Progenitor cell of endocrine pancreas (in vitro differentiated cells): Measurements from ENCODE around the gene SATB2. TPM values are rescaled to one million over a fixed set of nuclear protein-coding genes. Genes with fewer than 3 reads are reported as not detected.

Experiments used
- DNase-seq: peaks from one replicate; pipeline ENCODE4 v3.0.0; 2021; ENCODE audit warnings: low spot score; ENCODE audit not compliant: unreplicated experiment
- H3K27ac Mint-ChIP-seq: 2 replicates; pipeline ENCODE4 v1.8.0; 2021; ENCODE audit warnings: mild to moderate bottlenecking, moderate library complexity, mixed read lengths
- H3K27me3 Mint-ChIP-seq: 2 replicates; pipeline ENCODE4 v1.8.0; 2021; ENCODE audit warnings: mixed read lengths
- H3K36me3 Mint-ChIP-seq: 2 replicates; pipeline ENCODE4 v1.8.0; 2022; ENCODE audit warnings: mixed read lengths; ENCODE audit not compliant: insufficient read depth
- H3K4me1 Mint-ChIP-seq: 2 replicates; pipeline ENCODE4 v1.8.0; 2021; ENCODE audit warnings: low read depth, mixed read lengths
- H3K4me3 Mint-ChIP-seq: 2 replicates; pipeline ENCODE4 v1.8.0; 2021; ENCODE audit warnings: low read depth, mild to moderate bottlenecking, moderate library complexity, mixed read lengths
- H3K9me3 Mint-ChIP-seq: 2 replicates; pipeline ENCODE4 v1.8.0; 2021; ENCODE audit warnings: low read depth, mixed read lengths
- CTCF ChIP-seq: fragments of 200-600 bp; sonication (generic); IDR thresholded peaks from one replicate; pipeline ENCODE4 v1.5.0; 2021; ENCODE audit warnings: antibody characterized with exemption, mild to moderate bottlenecking; ENCODE audit not compliant: unreplicated experiment
- total RNA-seq: library from RNA; stranded (reverse); gene quantifications from 2 replicates; pipeline ENCODE4 v1.2.1, GENCODE V29; 2021

The SATB2 gene
- total RNA-seq, 1 donor from 2014 or later, result 4.4 TPM

GRCh38 chr2:199230091-199230490 lies 227.6 kb downstream of the SATB2 start:
- H3K4me1 Mint-ChIP-seq, result no peaks in the 10 kb centered on the region
- H3K27ac Mint-ChIP-seq, result no peak overlapping the region
- TF ChIP-seq CTCF, result no peak
- no peak overlapping the region for H3K4me3 Mint-ChIP-seq
- no peaks in the 10 kb centered on the region for H3K36me3 Mint-ChIP-seq
- H3K9me3 Mint-ChIP-seq, result peaks cover 3% of the 10 kb centered on the region
- DNase-seq, result no peak
- no peaks in the 10 kb centered on the region for H3K27me3 Mint-ChIP-seq

GRCh38 chr2:199228887-199229819 lies 228.6 kb downstream of the SATB2 start:
- no peak for TF ChIP-seq CTCF
- H3K9me3 Mint-ChIP-seq, result peaks cover 3% of the 10 kb centered on the region
- no peaks in the 10 kb centered on the region for H3K27me3 Mint-ChIP-seq
- H3K36me3 Mint-ChIP-seq, result no peaks in the 10 kb centered on the region
- DNase-seq, result no peak
- H3K4me1 Mint-ChIP-seq, result no peaks in the 10 kb centered on the region
- no peak overlapping the region for H3K27ac Mint-ChIP-seq
- no peak overlapping the region for H3K4me3 Mint-ChIP-seq

- Mint-ChIP-seq H3K4me1 (no peaks in the 10 kb centered on the region), H3K27me3 (no peaks in the 10 kb centered on the region), H3K4me3 (no peak overlapping the region), H3K9me3 (no peaks in the 10 kb centered on the region), H3K27ac (no peak overlapping the region), H3K36me3 (no peaks in the 10 kb centered on the region)
- TF ChIP-seq CTCF, result no peak
- no peak for DNase-seq
Observed at GRCh38 chr2:199223791-199224190, 233.9 kb downstream of the SATB2 start.

GRCh38 chr2:199220920-199221319 lies 236.8 kb downstream of the SATB2 start:
- no peaks in the 10 kb centered on the region for H3K9me3 Mint-ChIP-seq
- DNase-seq, result no peak
- H3K4me1 Mint-ChIP-seq, result no peaks in the 10 kb centered on the region
- no peak for TF ChIP-seq CTCF
- no peak overlapping the region for H3K27ac Mint-ChIP-seq
- no peaks in the 10 kb centered on the region for H3K27me3 Mint-ChIP-seq
- no peak overlapping the region for H3K4me3 Mint-ChIP-seq
- H3K36me3 Mint-ChIP-seq, result no peaks in the 10 kb centered on the region

- no peak overlapping the region for H3K4me3 Mint-ChIP-seq
- DNase-seq, result no peak
- H3K27me3 Mint-ChIP-seq, result no peaks in the 10 kb centered on the region
- no peaks in the 10 kb centered on the region for H3K9me3 Mint-ChIP-seq
- no peak for TF ChIP-seq CTCF
- peaks cover 4% of the 10 kb centered on the region for H3K4me1 Mint-ChIP-seq
- no peak overlapping the region for H3K27ac Mint-ChIP-seq
- no peaks in the 10 kb centered on the region for H3K36me3 Mint-ChIP-seq
Observed at GRCh38 chr2:199219551-199219950, 238.2 kb downstream of the SATB2 start.
